ENCODE data around the gene EME1.

- no peak for TF ChIP-seq POLR2AphosphoS5 (IDR thresholded peaks at IDR 0.05; ENCODE audit: low read depth, low read length)
- no peak for TF ChIP-seq POLR2A (IDR thresholded peaks at IDR 0.05; ENCODE audit: low read depth, low read length)
Observed at GRCh38 chr17:50394711-50395110, 21.7 kb downstream of the EME1 start.

All from GM12892 (cell line).